Activated CD8-positive, alpha-beta memory T cell treated with anti-CD3 and anti-CD28 coated beads, Interleukin-2, amount 50 U/mL, for 1 hour (primary cell): ENCODE data around the gene CYB561D2.
A peak's percentile ranks its signal among the peaks of the same experiment; 100 is the strongest.

Experiments used
- DNase-seq: peaks from one replicate; pipeline ENCODE4 v3.0.0-alpha.2; 2020; ENCODE audit errors: extremely low read depth

The CYB561D2 gene

DNA sequence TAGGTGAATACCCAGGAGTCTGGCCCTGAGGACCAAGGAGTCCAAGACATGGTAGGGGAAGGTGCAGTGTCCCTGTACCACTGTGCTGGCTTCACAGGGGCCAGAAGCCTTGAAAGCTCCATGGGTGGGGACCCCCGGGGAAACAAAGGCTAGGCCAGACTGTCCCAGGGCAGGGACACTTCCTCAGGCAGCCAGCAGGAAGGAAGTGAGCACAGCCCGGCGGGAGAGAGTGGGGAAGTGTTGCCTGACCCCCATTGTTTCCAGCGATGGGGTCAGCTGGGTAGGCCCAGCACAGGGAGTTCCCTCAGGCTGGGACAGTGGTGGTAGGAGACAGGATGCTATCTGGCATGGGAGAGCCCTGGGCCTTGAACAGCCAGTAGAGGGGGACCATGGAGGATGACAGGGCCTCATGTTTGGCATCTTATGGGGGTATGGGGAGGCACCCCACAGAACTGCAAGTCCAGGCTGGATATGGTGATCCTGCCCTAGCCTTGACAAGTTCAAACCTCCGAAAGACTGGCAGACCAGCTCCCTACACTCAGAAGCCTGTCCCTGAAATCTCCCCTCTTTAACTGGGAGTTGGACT, 27.0 kb upstream of the CYB561D2 start:
- no peak for DNase-seq

DNA sequence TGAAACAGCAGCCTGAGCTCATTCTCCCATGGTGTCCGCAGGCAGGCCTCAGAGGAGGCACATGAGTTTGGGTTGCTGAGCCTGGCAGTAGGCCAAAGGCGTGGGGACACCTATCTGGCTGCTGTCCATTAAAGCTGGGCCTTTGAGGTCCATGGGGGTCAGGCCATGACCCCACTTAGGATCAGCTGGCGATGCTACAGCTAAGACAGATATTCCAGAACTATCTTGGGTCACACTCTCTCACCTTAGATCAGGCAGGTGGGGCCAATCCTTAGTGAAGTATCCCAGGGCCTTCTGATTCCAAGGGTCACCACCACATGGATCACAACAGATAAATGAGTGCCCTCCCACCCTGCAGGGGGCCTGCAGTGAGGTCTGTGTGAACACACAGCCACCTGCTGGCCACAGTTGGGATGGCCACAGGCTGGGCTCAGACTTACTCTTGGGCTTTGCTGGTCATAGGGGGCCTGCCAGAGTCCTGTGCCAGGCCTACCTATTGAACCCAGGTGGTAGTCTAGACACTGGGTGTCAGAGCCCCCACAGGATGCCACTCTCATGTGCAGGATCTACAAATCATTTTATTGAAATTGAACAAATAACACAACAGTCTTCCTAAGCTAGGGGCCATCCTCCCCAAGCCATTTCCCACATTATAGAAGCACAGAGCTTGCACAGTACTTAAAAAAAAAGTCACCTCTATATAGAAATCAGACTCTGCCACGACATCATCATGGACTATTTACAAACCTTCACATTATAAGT, 26.1 kb upstream of the CYB561D2 start:
- DNase-seq = no peak

DNA sequence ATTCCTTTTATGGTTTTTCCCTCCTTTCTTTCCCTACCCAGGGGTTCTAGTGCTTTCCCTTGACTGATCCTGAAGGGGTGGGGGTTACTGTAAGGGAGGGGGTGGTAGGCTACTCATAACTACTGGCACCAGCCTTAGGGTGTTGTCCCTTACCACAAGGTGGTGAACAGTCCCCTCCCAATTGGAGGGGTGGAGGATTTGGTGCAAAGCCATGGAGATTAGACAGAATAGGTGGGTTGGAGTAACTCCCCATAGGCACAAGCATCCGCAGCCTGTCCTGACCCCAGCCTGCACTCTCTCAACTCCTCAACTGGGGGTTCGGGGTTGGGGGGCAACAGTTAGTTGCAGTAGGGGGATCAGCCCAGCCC, 25.6 kb upstream of the CYB561D2 start:
- no peak for DNase-seq

DNA sequence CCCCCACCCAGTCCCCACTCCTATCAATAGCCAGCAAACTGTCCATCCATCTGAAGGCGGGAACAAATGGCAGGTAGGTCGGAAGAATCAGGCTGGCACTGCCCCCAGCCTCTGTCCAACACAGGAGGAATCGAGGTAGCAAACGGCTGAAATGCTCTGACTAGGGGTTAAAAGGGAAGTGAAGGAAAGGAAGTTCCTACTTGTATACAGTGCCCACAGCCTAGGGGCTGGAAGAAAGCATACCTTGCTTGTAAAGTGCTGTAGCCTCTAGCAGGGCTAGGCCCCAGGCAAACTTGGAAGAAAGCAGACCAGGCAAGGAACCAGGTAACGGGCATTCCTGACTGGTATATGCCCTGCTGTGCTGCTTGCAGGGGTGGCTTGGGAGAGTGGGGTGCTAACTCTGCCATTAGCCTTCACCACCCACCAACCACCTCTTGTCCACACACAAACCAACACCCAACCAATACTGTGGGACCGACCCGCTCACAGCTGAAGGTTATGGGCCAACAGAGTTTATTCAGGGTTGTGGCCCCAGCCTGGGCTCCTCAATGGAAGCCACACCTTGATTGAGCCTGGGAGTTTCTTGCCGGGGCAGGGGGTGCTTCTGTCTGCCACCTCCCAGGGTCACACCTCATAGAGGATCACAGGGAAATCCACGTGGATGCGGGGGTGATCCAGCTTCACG, 25.0 kb upstream of the CYB561D2 start:
- DNase-seq = no peak

DNA sequence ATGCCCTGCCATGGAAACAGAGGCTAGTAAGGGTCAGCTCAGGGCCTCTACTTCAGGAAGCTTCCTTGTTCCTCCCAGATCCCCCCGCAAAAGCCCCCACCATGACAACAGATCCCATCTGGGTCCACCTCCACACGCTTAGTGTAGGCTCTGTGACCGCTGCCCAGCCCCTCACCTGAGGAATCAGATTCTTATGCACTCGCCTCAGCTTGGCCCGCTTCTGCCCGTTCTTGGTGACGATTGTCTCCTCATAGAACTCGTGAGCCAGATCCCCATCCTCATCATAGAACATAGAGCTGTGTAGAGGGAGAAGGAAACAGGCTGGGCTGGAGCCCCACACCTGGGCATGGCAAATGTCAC, 24.5 kb upstream of the CYB561D2 start:
- no peak for DNase-seq

DNA sequence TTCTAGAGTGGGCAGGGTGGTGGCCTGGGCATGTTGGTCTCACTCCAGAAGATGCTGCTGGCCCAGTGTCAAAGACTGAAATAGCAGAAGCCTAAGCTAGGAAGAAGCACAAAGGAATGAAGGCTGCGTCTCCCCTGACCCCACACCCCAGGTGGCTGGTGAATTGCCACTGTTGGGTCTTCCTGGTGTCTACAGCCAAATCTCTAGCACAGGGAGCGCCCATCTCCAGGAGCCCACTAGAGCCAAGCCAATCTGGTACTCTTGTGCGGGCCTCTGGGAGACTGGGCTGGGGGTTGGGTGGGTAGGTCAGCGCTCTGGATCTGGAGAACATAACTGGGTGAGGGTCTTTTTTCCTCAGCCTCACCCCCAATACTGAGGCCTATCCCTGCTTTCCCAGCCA, 23.5 kb upstream of the CYB561D2 start:
- DNase-seq = no peak

DNA sequence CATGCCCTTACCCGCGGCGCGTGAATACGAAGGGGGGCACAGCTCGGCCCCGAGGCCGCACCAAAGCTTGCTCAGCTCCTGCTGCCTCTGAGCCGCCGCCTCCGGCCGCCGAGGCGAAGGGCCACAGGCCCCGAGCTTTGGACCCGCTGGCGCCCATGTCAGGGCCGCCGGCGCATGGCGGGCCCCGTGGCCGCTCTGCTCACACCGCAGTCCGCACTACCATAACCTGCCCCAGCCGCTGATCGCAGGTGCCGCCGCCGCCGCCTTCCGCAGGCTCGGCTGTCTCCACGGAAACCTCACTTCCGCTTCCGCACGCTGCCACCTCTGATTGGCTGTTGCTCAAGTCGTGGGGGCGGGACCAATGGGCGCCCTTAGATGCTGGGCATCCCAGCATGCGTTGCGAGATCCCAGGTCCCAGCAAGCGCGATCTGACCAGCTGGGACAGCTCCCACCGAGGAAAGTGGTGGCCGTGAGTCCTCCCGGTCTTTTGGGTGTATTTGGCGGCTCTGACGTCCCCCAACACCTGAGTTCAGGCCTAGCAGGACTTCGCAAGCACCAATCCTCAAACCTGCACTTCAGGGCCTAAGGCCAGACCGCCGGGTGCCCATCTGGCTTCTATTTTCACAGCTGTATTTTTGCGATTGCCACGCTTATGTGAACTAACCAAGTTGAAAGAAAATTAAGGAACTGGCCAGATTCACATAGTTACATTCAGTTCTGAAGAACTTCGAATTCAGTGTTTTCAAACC, 22.5 kb upstream of the CYB561D2 start, which contains the start of gene TUSC2:
Gene TUSC2 (minus strand): TSS at position 281 of the 749 bp plus-strand sequence. CDS start 124 bp downstream, at position 157.
- peak; percentile 90 for DNase-seq

DNA sequence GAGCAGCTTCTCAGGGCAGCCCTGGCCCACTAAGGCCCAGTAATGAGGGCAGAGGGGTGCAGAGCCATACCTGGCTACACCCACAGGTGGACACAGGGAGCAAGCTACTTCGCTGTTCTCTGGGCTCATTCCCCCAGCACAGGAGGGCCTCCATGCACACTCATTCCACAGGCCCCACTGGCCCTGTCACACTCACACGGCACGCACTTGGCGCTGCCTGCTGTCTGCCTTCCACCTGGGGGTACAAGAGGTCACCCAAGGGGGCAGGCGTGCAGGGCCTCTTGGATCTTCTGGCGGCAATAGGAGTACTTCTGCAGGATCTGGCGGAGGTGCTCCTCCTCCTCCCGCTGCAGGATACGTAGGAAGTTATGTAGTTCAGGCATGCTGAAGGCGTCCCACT, 20.3 kb upstream of the CYB561D2 start:
- no peak for DNase-seq

DNA sequence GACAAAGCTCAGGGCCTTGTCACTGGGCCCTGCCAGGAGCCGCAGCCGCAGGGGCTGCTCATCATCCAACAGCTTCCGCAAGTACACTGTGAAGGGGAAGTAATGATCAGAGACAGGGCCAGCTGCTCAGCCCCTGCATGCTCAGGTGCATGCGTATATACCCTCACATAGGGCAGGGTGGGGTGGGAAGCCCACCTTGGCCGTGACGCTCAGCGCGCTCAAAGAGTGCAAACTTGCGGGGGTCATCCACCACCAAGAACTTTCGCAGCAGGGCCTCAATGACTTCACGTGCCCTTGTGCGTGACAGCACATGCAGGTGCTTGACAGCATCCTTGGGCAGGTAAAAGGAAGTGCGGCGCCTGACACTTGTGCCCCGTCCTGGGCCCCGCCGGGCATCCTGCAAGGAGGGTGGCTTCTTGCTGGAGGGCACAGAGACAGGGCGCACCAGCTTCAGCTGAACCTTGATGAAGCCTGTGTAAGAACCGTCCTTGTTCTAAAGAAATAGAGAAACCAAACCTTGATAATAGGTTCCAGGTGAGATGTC, 19.2 kb upstream of the CYB561D2 start:
- DNase-seq = no peak

DNA sequence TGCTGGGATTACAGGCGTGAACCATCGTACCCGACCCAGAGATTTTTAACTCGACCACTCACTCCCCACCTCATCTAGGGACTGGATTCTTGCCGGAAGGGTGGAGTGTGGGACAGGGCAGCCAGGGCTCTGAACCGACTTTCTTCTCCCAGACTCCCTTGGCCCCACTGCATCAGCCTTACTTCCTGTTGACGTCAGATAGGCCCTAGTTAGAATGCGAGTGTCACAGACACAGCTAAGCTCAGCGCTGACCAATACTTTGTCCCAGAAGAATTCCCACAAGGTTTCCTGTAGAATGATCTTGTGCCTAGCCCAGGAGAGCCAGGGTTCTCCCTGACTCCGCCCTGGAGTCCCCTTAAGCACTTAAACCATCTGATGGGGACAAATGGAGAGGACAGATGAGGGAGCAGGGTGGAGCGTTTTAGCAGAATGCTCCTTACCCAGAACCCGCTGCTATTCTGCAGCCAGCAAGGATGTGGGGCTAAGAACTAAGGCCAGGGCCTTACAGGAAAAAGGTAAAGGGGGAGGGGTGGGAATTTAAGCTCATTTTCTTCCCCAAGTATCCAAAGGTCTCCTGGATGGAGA, 16.8 kb upstream of the CYB561D2 start:
- DNase-seq = no peak

DNA sequence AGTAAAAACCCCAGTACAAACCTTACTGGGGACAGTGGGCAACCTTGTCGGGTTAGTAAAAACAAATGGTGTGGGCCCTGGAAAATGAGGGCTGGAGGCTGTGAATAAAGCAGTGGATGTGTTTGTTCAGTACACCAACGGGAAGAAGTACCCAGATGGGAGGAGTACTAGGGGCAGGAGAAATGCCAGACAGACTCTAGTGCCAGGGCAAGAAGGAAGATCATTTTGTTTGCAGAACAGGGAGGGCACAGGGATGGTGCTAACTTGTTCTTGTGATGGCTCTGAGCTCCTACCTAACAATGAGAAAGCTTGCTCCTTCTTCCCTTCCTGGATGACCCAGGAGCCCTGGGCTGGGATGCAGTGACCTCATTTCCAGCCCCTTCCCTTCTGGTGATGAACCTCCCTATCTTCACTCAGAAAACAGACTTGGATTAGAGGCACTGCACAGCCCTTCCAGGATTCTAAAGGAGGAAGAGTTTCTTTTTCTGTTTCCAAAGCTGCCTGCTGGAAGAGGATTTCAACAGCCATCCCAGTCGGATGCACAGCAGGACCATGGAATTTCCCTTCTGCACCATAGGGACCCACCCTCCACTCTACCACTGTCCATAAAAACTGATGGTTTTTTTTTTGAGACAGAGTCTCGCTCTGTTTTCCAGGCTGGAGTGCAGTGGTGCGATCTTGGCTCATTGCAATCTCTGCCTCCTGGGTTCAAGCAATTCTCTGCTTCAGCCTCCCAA, 16.2 kb upstream of the CYB561D2 start:
- DNase-seq = no peak

DNA sequence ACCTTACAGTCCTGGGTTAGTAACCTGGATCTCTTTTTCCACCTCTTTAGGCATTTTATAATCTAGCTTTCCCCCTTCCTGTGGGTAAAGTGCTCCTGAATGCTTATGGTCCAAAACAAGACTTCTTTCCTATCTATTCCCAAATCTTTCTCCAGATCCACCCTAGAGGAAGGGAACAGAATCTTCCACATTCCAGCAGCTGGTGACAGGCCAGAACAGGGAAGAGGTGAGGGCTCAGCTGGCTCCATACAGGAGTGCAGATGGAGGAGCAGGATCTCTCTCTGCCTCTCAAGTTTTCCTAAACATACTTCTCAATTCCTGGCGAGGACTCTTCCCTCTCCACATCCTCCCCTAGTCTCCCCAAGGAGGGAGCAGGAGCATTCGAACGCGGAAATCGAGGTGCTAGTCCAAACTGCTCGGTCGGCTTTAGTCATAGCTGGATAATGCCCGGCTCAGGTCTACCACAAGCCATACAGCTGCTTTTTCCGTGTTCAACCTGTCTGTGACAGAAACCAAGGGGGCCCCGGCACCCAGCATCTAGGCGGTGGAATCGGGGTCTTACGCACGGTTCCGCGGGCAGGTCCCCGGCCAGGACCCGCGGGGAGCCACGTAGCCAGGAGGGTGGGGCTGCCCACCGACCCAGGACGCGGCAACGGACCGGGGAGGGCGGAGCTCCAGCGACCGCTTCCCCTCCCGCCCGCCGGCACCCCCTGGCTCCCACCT, 14.0 kb upstream of the CYB561D2 start:
- DNase-seq = no peak

DNA sequence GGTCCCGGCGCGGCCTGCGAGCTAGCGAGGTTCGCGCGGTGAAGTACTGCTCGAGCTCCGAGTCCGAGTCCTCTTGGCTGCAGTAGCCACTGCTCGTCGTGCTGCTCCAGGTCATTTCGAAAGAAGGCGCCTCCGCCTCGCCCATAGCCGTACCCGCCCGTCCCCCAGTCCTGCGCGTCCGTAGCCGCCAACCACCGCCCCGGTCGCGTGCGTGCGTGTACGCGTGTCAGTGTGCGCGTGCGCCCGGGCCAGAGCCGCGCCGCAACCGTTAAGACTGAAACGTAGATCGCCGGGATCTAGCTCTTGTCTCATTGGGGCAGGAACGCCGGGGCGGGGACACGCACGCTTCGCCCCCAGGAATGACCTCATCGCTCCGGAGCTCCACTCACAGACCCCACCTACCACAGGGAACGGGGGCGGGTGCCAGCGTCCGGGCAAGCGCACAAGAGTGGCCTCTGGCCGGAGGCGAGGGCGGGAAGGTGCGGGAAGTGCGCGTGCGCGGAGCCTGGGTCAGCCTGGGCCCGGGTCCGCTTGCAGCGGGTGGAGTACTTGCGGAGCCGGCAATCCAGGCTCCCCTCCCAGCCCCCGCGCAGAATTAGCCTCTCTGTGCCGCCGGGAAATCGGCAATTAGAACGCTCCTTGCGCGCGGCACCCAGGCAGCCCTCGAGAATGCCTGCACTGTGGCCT, 13.3 kb upstream of the CYB561D2 start:
- peak; percentile 84 for DNase-seq

DNA sequence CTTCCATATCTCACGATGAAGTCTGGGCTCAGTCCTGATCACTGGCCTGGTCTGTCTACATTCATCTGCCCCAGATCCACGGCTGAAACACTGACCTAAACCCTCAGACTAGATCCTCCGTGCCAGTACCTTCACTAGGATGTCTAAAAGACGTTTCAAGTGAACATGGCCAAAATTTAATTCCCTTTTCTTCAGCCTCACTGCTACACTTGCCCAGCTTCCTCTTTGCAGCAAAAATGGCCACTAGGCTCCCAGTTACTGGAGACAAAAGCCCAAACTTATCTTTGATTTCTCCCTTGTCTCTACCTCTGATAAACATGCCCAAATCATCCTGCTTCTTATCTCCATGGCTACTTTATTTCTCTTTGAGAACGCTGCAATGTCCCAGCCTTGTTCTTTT, 11.7 kb upstream of the CYB561D2 start:
- DNase-seq = no peak

DNA sequence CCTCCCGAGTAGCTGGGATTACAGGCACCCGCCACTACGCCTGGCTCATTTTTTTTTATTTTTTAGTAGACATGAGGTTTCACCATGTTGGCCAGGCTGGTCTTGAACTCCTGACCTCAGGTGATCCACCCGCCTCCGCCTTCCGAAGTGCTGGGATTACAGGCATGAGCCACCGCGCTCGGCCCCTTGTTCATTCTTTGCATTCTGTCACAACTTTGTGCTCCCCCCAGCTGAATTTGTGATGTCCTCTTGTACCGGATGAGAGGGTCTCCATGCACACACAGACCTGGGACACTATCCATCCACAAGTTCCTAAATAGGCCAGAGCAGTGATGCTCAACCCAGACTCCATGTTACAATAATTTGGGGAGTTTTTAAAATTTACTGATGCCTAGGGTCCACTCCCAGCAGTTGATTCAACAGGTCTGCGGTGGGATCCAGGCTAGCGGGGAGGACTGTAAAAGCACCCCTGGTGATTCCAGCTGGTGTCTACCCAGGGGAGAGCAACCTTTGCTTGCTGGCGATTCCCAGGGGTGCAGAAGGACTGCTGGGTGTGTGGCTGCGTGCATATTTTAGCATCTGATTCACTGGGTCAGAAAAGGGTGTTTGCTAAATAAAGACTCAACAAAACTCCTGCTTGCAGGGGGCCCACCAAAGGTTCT, 11.0 kb upstream of the CYB561D2 start:
- no peak for DNase-seq

DNA sequence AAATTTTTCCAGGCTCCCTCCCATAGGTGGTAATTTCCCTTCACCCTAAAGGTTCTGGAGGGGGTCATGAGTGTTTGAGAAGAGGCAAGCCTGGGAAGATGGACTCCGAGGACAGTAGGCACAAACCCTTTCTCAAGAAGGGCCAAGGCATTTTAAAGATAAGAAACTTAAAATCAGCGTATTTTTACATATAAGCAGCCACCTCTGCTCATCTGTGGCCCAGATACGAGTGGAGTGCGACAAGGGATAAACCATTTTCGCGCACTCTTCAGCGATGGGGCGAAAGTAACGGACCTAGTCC, 10.6 kb upstream of the CYB561D2 start:
- no peak for DNase-seq

DNA sequence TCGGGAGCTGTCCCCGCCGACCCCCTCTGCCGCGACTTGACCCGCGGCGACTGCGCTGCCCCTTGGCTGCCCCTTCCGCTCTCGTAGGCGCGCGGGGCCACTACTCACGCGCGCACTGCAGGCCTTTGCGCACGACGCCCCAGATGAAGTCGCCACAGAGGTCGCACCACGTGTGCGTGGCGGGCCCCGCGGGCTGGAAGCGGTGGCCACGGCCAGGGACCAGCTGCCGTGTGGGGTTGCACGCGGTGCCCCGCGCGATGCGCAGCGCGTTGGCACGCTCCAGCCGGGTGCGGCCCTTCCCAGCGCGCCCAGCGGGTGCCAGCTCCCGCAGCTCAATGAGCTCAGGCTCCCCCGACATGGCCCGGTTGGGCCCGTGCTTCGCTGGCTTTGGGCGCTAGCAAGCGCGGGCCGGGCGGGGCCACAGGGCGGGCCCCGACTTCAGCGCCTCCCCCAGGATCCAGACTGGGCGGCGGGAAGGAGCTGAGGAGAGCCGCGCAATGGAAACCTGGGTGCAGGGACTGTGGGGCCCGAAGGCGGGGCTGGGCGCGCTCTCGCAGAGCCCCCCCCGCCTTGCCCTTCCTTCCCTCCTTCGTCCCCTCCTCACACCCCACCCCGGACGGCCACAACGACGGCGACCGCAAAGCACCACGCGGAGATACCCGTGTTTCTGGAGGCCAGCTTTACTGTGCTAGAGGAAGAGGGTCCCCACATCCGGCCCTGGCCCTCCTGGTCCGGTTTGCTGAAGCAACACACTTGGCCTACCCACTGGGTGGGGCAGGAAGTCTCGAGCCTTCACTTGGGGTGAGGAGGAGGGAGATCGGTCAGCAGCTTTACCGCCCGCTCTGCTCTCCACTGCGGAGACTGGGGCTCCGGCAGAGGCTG, 10.0 kb upstream of the CYB561D2 start, which contains the start of gene RASSF1:
Gene RASSF1 (minus strand): TSS at position 389 of the 882 bp plus-strand sequence. CDS start 31 bp downstream, at position 358.
- no peak for DNase-seq

DNA sequence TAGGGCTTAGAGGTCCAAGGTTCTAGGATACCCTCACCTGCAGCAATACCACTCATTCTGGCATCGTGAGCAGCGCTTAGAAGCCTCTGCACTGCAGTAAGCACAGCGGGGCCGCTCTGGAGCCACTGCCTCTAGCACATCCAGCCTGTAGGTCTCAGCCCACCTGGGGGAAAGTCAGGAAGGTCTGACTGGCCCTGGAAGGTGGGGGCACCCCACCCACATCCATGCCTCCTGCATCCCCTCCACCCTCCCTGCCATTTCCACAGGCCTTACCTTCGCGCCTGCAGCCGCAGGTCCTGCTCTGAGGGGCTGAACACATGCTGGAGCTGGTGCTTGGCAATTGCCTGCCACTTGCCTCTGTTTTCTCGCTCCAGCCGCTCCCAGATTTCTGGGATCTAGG, 9.1 kb upstream of the CYB561D2 start:
- DNase-seq = no peak
